HG03457 (cell line): ENCODE data around the gene DCLK2.

Source experiments
- ATAC-seq: cut with Tn5 transposase; IDR thresholded peaks from one replicate; pipeline ENCODE4 v1.9.1; 2021; ENCODE audit warnings: moderate number of reproducible peaks; ENCODE audit not compliant: unreplicated experiment

The DCLK2 gene

GRCh38 chr4:150068300-150068960 lies 9.8 kb upstream of the DCLK2 start:
- ATAC-seq = no peak

GRCh38 chr4:150069353-150069752 lies 8.9 kb upstream of the DCLK2 start:
- no peak for ATAC-seq

GRCh38 chr4:150070464-150071170 lies 7.6 kb upstream of the DCLK2 start:
- ATAC-seq = no peak

GRCh38 chr4:150072471-150072870 lies 5.8 kb upstream of the DCLK2 start:
- no peak for ATAC-seq

- ATAC-seq = no peak
Observed at GRCh38 chr4:150072906-150073714, 5.1 kb upstream of the DCLK2 start.

GRCh38 chr4:150074064-150074463 lies 4.2 kb upstream of the DCLK2 start:
- ATAC-seq = no peak

- ATAC-seq = no peak
Observed at GRCh38 chr4:150078579-150079080, 385 bp downstream of the DCLK2 start.

- ATAC-seq = peak; percentile 34
Observed at GRCh38 chr4:150079081-150079581, 886 bp downstream of the DCLK2 start.

- no peak for ATAC-seq
Observed at GRCh38 chr4:150080337-150080736, 2.1 kb downstream of the DCLK2 start.

- no peak for ATAC-seq
Observed at GRCh38 chr4:150080875-150081274, 2.6 kb downstream of the DCLK2 start.

- ATAC-seq = peak; percentile 70
Observed at GRCh38 chr4:150082241-150082640, 4.0 kb downstream of the DCLK2 start.

GRCh38 chr4:150087006-150087405 lies 8.8 kb downstream of the DCLK2 start:
- no peak for ATAC-seq

- no peak for ATAC-seq
Observed at GRCh38 chr4:150089732-150090131, 11.5 kb downstream of the DCLK2 start.

GRCh38 chr4:150090836-150091235 lies 12.6 kb downstream of the DCLK2 start:
- no peak for ATAC-seq

- no peak for ATAC-seq
Observed at GRCh38 chr4:150094676-150095075, 16.4 kb downstream of the DCLK2 start.

- no peak for ATAC-seq
Observed at GRCh38 chr4:150096625-150097024, 18.4 kb downstream of the DCLK2 start.

- no peak for ATAC-seq
Observed at GRCh38 chr4:150098214-150098613, 20.0 kb downstream of the DCLK2 start.

- no peak for ATAC-seq
Observed at GRCh38 chr4:150104404-150105027, 26.3 kb downstream of the DCLK2 start.

GRCh38 chr4:150106886-150107285 lies 28.6 kb downstream of the DCLK2 start:
- ATAC-seq = no peak

- no peak for ATAC-seq
Observed at GRCh38 chr4:150108691-150109090, 30.4 kb downstream of the DCLK2 start.

GRCh38 chr4:150114641-150115040 lies 36.4 kb downstream of the DCLK2 start:
- no peak for ATAC-seq
